Superior temporal gyrus (tissue), 1 donor: ENCODE measurements around the gene TMEM154.

Source experiments
- DNase-seq: peaks from one replicate; pipeline ENCODE4 v3.0.0-alpha.2; 2016; ENCODE audit errors: extremely low spot score

Gene TMEM154

DNA sequence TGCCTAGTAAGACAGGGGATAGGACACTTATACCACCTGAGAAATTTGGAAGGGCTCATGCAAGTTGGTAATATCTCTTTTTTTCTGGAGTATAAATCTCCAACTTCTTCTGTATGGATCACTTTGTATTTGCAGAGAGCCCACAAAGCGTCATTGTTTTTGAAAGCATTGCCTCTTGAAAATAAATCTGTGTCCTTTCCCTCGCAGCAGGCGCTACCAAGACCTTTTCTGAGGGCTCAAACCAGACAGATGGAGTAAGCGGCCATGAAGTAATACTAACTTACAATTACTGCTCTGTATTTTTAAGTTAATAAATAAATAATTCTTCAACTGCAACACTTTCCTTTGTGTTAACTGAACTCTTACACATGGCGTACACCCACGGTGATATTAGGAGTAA lies 87.9 kb downstream of the TMEM154 start:
- DNase-seq = peak; percentile 52

DNA sequence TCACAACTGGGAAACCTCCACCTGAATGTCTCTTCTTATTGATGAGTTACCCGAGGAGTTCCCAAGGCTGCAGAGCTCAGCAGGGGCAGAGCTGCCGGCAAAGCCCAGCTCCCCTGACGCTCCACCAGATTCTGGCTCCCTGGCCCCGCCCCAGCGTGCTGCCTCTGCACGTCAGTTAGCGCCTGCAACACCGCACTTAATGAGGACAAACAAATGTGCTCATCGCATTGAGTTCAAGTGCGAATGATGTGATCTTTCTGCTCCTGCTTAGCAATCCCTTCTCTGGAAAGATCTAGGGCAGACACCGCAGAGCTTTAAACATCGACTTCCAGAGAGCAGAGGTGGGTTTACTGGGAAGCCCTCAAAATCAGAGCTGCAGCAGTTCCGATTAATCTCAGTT lies 88.4 kb downstream of the TMEM154 start:
- DNase-seq = no peak

DNA sequence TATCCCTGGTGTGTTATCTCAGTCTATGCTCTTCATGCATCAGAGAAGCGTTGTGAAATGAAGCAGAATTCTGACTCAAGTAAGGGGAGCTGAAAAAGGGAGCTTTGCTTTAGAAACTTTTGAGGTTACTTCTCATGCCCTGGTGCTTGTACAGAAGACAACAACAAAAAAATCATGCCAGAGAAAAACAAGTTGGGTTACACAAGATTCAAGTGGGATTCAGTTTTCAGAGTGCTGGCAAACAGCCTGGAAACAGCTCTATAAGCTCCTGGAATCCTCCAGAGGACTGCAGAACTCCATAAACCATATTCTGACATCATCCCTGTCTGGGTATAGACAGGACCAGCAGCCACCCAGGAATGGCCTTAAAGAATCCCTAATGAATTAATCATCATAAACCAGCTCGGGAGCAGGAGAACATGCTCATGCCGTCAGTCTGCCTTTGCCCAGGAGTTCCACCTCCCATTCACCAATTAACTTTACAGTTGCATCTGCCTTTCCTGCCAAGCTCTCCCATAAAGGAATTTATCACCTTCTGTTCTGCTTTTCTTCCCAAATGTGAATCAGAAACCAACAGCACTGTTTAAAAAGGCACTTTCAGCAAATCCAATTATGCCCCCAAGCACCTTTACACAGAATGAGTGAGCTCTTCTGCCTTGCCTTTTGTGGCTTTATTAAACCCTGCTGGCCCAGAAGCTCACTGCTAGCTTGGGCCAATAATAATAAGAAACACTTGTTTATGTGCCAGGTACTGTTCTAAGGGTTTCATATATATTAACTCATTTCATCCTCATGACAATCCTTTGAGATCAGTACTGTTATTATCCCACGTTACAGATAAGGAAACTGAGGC lies 89.4 kb downstream of the TMEM154 start:
- DNase-seq = peak; percentile 47

DNA sequence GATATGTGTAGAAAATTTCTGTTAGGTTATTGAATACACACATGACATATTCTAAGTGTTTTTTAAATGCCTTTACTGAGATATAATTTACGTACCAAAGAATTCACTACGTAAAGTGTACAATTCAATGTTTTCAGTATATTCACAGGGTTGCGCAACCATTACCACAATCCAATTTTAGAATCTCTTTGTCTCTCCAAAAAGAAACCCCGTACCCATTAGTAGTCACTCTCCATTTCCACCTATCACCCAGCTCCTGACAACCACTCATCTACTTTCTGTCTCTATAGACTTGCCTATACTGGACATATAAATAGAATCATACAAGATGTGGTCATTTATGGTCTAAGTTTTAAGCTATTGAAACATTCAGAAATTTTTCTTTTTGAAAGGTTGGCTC lies 90.9 kb downstream of the TMEM154 start:
- no peak for DNase-seq

DNA sequence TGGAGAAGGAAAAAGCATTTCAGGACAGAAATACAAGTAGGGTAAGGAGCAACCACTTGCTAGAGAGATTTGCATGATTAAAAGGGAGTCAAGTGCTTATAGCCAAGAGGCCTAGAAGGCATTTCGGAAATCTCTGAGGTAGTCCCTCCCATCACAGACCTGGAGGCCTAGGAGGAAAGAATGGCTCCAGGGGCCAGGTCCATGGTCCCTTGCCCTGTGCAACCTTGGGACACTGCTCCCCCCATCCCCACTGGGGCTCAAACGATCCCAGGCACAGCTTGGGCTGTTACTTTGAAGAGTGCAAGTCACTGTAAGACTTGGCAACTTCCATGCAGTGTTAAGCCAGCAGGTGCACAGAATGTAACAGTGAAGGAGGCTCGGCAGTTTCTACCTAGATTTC lies 92.7 kb downstream of the TMEM154 start:
- DNase-seq = no peak

DNA sequence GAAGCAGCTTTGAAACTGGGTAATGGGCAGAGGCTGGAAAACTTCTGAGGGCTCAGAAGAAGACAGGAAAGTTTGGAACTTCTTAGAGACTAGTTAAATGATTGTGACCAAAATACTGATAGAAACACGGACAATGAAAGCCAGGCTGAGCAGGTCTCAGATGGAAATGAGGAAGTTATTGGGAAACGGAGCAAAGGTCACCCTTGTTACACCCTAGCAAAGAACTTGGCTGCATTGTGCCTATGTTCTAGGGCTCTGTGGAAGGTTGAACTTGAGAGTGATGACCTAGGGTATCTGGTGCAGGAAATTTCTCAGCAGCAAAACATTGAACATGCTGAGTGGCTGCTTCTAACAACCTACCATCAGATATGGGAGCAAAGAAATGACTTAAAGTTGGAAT lies 93.1 kb downstream of the TMEM154 start:
- no peak for DNase-seq

DNA sequence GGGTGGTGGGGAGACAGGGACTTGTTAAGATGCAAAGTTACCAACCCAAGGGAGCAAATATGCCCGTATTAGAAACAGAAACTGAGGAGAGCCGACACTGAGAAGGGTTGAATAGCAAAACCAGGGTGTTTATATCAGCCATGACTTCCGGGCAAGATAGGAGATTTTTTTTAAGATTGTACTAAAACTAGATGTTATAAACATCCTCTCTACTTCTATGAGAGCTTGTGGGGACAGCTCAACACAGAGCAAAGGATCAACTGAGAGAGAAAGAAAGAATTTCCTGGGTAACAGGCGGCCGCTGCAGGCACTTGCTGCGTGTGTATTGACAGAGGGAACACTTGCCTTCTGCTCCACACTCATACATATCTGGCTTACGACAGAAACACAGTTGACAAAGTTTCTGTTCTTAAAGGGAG lies 94.8 kb downstream of the TMEM154 start:
- DNase-seq = no peak

DNA sequence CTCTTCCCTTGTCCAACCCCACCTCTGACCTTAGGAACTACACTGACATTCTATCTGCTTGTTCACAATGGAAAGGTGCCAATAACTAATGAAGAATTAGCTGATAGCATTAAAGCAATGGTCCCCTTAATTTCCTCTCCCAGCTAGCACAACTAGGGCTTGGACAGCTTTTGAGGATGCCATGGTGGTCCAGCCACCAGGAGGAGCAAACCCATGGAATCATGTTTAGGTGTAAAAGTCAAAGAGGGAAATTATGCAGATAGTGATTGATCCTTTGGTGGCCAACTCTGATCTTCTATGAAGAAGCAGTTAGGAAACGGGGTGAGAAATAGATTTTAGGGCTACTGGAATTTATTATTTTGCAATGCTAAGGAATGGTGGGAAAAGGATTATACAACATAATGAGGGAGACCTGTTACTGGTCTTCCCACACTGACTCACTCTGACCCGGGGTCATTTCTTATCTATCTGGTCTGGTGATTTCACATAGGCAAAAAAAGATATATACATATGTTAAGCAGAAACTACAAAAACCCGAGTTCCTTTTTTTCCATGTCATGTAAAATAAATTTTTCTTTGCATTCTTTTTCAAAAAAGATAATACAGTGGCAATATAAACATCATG lies 98.1 kb downstream of the TMEM154 start:
- no peak for DNase-seq

DNA sequence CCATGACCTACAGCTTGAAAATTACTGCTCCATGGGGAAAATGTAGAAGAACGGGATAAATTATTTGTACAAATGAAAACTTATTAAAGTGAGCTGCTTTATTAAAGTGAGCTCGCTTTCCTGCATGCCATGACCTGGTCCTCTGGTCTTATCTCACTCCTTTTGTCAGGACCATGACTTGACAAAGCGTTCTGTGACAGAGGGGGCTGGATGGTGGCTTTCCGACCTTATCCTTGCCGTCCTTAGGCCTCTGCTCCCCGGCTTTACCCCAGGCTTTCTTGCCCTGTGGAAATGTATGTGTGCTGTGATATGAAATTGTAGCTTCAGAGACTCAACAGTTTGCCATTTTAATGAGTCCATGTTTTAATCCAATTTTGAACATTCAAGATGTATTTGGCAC lies 99.9 kb downstream of the TMEM154 start:
- DNase-seq = no peak

DNA sequence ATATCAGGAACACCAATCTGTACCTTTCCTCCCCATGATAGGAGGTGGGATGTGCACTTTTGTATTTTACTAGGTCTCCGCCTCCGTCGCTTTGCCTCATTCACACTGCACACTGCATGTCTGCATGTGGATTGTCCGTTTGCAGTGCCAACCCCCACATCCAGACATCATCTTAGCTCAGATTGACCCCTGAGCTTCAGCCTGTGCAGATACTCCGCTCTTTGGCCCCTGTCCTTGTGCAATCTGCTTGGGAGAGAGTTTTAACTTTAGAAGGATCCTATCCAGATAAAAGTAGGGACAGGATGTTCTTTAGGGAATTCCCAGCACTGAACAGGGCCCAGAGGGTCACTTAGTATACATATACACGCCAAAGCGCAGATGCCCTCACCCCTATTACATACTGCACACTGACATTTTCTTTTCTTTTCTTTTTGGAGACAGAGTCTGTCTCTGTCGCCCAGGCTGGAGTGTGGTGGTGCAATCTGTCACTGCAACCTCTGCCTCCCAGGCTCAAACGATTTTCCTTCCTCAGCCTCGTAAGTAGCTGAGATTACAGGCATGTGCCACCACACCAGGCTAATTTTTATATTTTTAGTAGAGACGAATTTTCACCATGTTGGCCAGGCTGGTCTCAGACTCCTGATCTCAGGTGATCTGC lies 100.6 kb downstream of the TMEM154 start:
- no peak for DNase-seq

DNA sequence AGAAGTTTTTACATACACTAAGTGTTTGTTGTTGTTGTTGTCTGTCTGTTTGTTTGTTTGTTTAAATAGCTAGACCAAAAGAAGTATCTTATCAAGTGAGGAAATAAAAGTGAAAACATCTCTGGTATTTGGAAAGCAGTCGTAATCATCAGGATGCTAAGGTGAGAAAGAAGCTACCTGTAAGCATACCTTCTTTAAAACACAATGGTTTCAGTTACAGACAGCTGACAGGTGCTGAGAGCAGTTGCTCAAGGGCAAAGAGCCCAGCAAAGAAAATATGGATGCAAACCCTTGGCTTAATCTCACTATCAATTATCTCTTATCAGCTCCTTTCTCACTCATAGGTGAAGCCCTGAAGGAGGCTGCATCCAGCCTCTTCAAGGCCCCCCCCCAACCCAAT lies 101.1 kb downstream of the TMEM154 start:
- DNase-seq = no peak

DNA sequence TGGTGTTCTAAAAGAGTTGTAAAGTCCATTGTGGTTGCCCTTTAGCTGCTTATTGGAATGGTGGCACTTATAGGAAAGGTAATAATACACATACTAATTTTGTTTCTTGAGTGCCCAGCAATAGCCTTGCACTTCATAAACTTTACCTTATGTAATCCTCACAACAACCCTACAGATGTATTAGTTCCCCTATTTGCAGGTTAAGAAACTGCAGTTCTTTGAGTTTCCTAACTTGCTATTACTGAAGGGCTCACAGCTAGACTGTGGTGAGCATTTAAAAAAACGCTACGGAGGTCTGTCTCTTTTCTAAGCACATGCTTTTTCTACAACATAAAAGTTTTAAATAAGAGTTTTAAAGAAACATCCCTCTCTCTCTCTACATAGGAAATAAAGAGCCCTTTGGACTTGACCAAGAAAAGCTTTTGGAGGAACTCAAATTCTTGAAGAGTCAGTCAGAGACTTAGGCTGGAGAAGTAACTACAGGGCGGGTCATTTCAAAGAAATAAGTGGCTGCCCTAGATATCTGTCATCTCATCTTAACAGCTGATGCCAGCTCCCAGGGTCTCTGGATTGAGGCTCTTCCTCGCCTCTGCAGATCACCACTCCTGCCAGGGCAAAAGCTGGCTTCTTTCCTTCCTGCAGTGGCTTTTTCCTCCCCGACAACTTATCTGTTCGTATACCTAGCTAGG lies 101.9 kb downstream of the TMEM154 start:
- no peak for DNase-seq

DNA sequence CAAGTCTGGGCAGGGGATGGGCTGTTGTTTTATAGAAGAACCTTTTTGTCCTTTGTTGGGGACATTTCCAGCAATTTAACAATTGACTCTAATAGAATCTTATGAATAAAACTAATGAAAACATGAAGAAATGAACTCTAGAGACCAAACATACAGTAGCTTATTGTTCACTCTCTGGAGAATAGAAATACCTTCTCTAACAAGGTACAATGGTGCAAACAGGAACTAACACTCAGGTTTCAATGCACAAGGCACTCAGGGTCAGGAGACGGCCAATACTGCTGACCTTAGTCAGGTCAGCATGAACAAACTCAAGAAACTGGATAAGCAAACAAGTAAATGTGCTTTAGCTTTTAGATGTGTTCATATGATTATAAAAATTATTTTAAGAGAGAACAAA lies 104.3 kb downstream of the TMEM154 start:
- DNase-seq = no peak

DNA sequence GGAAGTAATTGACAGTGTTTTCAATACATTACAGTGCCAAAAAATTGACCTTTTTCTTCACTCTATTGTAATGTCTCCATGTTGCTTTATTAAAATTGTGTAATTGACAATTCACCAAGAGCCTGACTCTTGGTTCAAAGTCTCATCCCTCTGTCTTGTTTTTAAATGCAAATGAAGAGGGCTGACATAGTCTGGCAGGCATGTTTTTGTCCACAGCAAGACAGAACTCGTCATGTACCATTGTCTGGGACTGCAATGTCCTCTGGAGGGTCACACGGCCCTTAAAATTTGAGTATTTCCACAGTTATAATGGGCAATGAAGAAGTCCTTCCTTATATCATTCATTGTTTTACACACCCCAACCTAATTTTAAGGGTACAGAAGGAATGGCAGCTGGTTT lies 105.9 kb downstream of the TMEM154 start:
- no peak for DNase-seq

DNA sequence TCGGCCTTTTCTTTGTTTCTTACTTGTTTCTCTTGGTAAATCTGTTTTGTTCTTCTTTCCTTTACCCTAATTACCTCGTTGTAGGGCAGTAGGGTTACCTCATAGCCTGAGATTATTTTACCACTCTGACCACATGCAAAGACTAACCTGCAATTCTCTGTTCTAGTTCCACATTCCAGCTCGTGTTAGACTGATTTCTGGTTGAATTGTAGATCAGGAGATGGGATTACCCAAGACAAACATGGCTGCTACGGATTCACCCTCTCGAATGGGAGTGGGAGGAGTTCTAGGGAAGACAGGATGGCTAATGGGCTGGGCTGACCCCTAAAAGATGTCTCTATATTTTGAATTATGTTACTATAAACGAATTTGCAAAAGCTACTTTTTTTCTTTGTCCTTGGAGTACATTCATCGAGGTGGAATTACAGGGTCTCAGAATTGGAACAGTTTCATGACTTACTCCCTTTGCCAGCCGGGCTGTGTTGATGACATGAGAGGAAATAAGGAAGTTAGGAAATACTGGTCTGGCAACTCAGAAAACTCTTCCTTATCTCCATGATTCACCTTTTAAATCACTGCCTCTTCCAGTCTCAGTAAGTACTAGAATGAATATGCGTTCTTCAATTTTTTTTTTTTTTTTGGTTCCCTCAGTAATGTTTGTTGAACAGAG lies 107.2 kb downstream of the TMEM154 start:
- no peak for DNase-seq

DNA sequence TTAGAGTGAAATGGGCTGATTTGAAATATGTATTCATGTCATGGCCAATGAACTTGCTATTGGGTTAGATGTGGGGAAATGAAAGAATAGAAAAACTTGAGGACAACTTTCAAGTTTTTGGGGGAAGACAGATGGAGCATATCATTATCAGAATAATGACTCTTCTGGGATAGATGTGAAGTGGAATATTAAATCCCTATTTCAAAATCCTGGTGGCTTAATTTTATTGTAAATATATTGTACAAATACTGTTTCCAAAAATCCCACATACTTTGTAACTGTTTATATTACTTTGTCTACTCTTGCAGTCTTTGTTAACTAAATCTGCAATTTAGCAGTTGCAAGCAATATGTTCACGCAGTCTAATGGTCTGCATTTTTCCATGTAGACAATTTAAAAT lies 108.0 kb downstream of the TMEM154 start:
- no peak for DNase-seq

DNA sequence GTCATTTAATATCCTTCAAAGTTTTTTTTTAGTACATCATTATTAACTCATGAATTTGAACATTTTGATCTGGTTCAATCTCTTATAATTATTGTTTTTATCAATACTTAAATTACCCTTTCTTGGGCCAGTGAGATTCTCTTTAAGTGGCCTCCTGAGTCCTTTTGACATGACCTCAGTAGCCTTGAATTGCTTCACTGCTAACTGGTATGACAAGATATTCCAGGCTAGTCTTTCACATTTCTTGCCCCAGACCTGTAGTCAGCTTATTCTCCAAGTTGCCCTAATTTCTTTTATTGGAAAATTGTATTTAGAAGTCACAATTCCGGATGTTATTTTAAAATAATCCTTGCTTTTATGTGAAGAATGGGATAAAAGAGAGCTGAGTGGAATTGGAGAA lies 108.5 kb downstream of the TMEM154 start:
- no peak for DNase-seq
